H9 (cell line): Measurements from ENCODE around the gene ZSWIM5. TPM values are rescaled to one million over a fixed set of nuclear protein-coding genes. Genes with fewer than 3 reads are reported as not detected.

Experiments
- DNase-seq: peaks from one replicate; pipeline ENCODE4 v3.0.0-alpha.2; 2017
- H2AFZ ChIP-seq: one replicate; pipeline ENCODE4 v1.6.1; 2013; ENCODE audit warnings: mild to moderate bottlenecking, low read length, control low read depth, moderate library complexity
- H2AK5ac ChIP-seq: 2 replicates; pipeline ENCODE4 v1.6.1; 2013; ENCODE audit warnings: low read length, control low read depth, mixed read lengths; ENCODE audit not compliant: insufficient read length
- H2BK120ac ChIP-seq: one replicate; pipeline ENCODE4 v1.6.1; 2013; ENCODE audit warnings: low read depth, mild to moderate bottlenecking, low read length, control low read depth, inconsistent platforms; ENCODE audit not compliant: poor library complexity, severe bottlenecking
- H2BK12ac ChIP-seq: 2 replicates; pipeline ENCODE4 v1.6.1; 2013; ENCODE audit warnings: low read length, control low read depth, mixed read lengths, low read depth; ENCODE audit not compliant: insufficient read length
- H2BK15ac ChIP-seq: 2 replicates; pipeline ENCODE4 v1.6.1; 2013; ENCODE audit warnings: low read depth, low read length, control low read depth
- H2BK20ac ChIP-seq: one replicate; pipeline ENCODE4 v1.6.1; 2013; ENCODE audit warnings: low read depth, mild to moderate bottlenecking, low read length, control low read depth, inconsistent platforms; ENCODE audit not compliant: poor library complexity, severe bottlenecking
- H2BK5ac ChIP-seq: 2 replicates; pipeline ENCODE4 v1.6.1; 2013; ENCODE audit warnings: low read length, control low read depth, mixed read lengths; ENCODE audit not compliant: insufficient read length
- H3K14ac ChIP-seq: 2 replicates; pipeline ENCODE4 v1.6.1; 2013; ENCODE audit warnings: low read length, control low read depth; ENCODE audit not compliant: insufficient read depth
- H3K18ac ChIP-seq: 2 replicates; pipeline ENCODE4 v1.6.1; 2013; ENCODE audit warnings: low read depth, mild to moderate bottlenecking, mixed read lengths, low read length, control low read depth; ENCODE audit not compliant: insufficient read length
- H3K23ac ChIP-seq: 2 replicates; pipeline ENCODE4 v1.6.1; 2013; ENCODE audit warnings: low read length, control low read depth, mixed read lengths, low read depth; ENCODE audit not compliant: insufficient read length
- H3K23me2 ChIP-seq: 2 replicates; pipeline ENCODE4 v1.6.1; 2013; ENCODE audit warnings: low read depth, mild to moderate bottlenecking, mixed read lengths, low read length, control low read depth; ENCODE audit not compliant: insufficient read length, poor library complexity, severe bottlenecking
- H3K27ac ChIP-seq: 2 replicates; pipeline ENCODE4 v1.5.1; 2013; ENCODE audit warnings: low read length, control low read depth, mixed read lengths, low read depth; ENCODE audit not compliant: insufficient read length
- H3K27me3 ChIP-seq: 2 replicates; pipeline ENCODE4 v1.6.1; 2013; ENCODE audit warnings: low read length, control low read depth, inconsistent platforms; ENCODE audit not compliant: insufficient read depth
- H3K4ac ChIP-seq: 2 replicates; pipeline ENCODE4 v1.6.1; 2013; ENCODE audit warnings: low read depth, mild to moderate bottlenecking, control low read depth, inconsistent platforms, low read length, moderate library complexity
- H3K4me1 ChIP-seq: 2 replicates; pipeline ENCODE4 v1.6.1; 2013; ENCODE audit warnings: low read length, control low read depth, inconsistent platforms; ENCODE audit not compliant: insufficient read depth
- H3K4me2 ChIP-seq: 2 replicates; pipeline ENCODE4 v1.6.1; 2013; ENCODE audit warnings: low read length, control low read depth, mixed read lengths; ENCODE audit not compliant: insufficient read length, insufficient read depth
- H3K56ac ChIP-seq: 2 replicates; pipeline ENCODE4 v1.6.1; 2013; ENCODE audit warnings: low read depth, mild to moderate bottlenecking, mixed read lengths, low read length, control low read depth; ENCODE audit not compliant: insufficient read length
- H3K79me1 ChIP-seq: 2 replicates; pipeline ENCODE4 v1.6.1; 2013; ENCODE audit warnings: low read depth, mild to moderate bottlenecking, moderate library complexity, low read length, control low read depth, inconsistent platforms; ENCODE audit not compliant: insufficient read depth, poor library complexity, severe bottlenecking
- H3K79me2 ChIP-seq: 2 replicates; pipeline ENCODE4 v1.6.1; 2013; ENCODE audit warnings: low read length, control low read depth, inconsistent platforms; ENCODE audit not compliant: insufficient read depth
- H3K9ac ChIP-seq: 2 replicates; pipeline ENCODE4 v1.6.1; 2013; ENCODE audit warnings: low read length, control low read depth, mixed read lengths; ENCODE audit not compliant: insufficient read length; ENCODE audit errors: extremely low read depth
- H3K9me3 ChIP-seq: one replicate; pipeline ENCODE4 v1.6.1; 2013; ENCODE audit warnings: low read depth, low read length, inconsistent platforms; ENCODE audit not compliant: control insufficient read depth
- H3T11ph ChIP-seq: one replicate; pipeline ENCODE4 v1.6.1; 2013; ENCODE audit warnings: mild to moderate bottlenecking, low read length, control low read depth, inconsistent platforms
- H4K20me1 ChIP-seq: one replicate; pipeline ENCODE4 v1.6.1; 2013; ENCODE audit not compliant: control insufficient read depth, insufficient read length, insufficient read depth
- H4K5ac ChIP-seq: 2 replicates; pipeline ENCODE4 v1.6.1; 2013; ENCODE audit warnings: low read depth, mild to moderate bottlenecking, mixed read lengths, low read length, control low read depth; ENCODE audit not compliant: insufficient read length
- H4K8ac ChIP-seq: replicated peaks from 2 replicates; pipeline ENCODE4 v1.6.1; 2013; ENCODE audit warnings: low read length, control low read depth, mixed read lengths, low read depth; ENCODE audit not compliant: insufficient read length
- H4K91ac ChIP-seq: 2 replicates; pipeline ENCODE4 v1.6.1; 2013; ENCODE audit warnings: low read depth, mild to moderate bottlenecking, moderate library complexity, mixed read lengths, low read length, control low read depth; ENCODE audit not compliant: insufficient read length
- H3K27ac Mint-ChIP-seq, 3 experiments: 2 replicates in 2 of 3; 3 replicates in 1 of 3; pipeline ENCODE4 v1.8.0; 2020 to 2021; ENCODE audit warnings: mixed read lengths in 3 of 3, mild to moderate bottlenecking in 1 of 3, moderate library complexity in 1 of 3
- H3K27me3 Mint-ChIP-seq: 2 replicates; pipeline ENCODE4 v1.8.0; 2021; ENCODE audit warnings: low read depth, mild to moderate bottlenecking, moderate library complexity, mixed read lengths
- H3K36me3 Mint-ChIP-seq, 3 experiments: 2 replicates in 2 of 3; 3 replicates in 1 of 3; pipeline ENCODE4 v1.8.0; 2020 to 2021; ENCODE audit warnings: low read depth in 3 of 3, mixed read lengths in 3 of 3; ENCODE audit not compliant: insufficient read depth in 1 of 3
- H3K4me1 Mint-ChIP-seq, 2 experiments: 2 replicates each; pipeline ENCODE4 v1.8.0; 2020; ENCODE audit warnings: mixed read lengths in 2 of 2
- H3K4me3 Mint-ChIP-seq, 2 experiments: 2 replicates in 1 of 2; 3 replicates in 1 of 2; pipeline ENCODE4 v1.8.0; 2020 to 2021; ENCODE audit warnings: mild to moderate bottlenecking in 2 of 2, mixed read lengths in 2 of 2, moderate library complexity in 1 of 2
- H3K9me3 Mint-ChIP-seq, 2 experiments: 2 replicates in 1 of 2; 3 replicates in 1 of 2; pipeline ENCODE4 v1.8.0; 2020; ENCODE audit warnings: mild to moderate bottlenecking in 2 of 2, mixed read lengths in 2 of 2, moderate library complexity in 1 of 2
- CTCF ChIP-seq: fragments of 200-600 bp; sonication (generic); conservative IDR thresholded peaks from 3 replicates; pipeline ENCODE4 v1.8.0; 2021; ENCODE audit warnings: antibody characterized with exemption, mild to moderate bottlenecking
- WGBS: extraction: QIAGEN DNeasy Blood & Tissue Kit; methylation state at CpG from one replicate; pipeline ENCODE4 v1.1.7; 2013; ENCODE audit warnings: missing lambda C conversion rate, low lambda C conversion rate, mixed read lengths; ENCODE audit not compliant: insufficient read length; ENCODE audit errors: extremely low coverage; 5-methylcytosine and 5-hydroxymethylcytosine counted together
- total RNA-seq: library from RNA; stranded (reverse); gene quantifications from 2 replicates; pipeline ENCODE4 v1.2.1, GENCODE V29; 2021

Gene ZSWIM5
- total RNA-seq, 1 experiment from 2014 or later: 3.5 TPM

- no peak within 1 kb of the TSS for H2BK12ac ChIP-seq
- no peak within 1 kb of the TSS for H4K91ac ChIP-seq
- H4K5ac ChIP-seq: no peak within 1 kb of the TSS
- H2AFZ ChIP-seq: peak within 1 kb of the TSS; percentile 95
- H3K27ac Mint-ChIP-seq: peak within 1 kb of the TSS in 2 of 3 experiments; percentile 83 to 90; a peak in 3 of 7 replicates
- peak; percentile 75 for DNase-seq
- no peak within 1 kb of the TSS for H3T11ph ChIP-seq
- no peak within 1 kb of the TSS for H3K18ac ChIP-seq
- H2BK5ac ChIP-seq: no peak within 1 kb of the TSS
- H2BK120ac ChIP-seq: no peak within 1 kb of the TSS
- no peaks in the 10 kb centered on the region for H4K20me1 ChIP-seq
- no peak within 1 kb of the TSS for H2BK15ac ChIP-seq
- H3K4me2 ChIP-seq: peak within 1 kb of the TSS; percentile 77
- H3K4me3 Mint-ChIP-seq: peak within 1 kb of the TSS; percentile 65 to 87
- H4K8ac ChIP-seq: no peak within 1 kb of the TSS
- no peaks in the 10 kb centered on the region for H3K79me2 ChIP-seq
- H3K27me3 Mint-ChIP-seq: no peaks in the 10 kb centered on the region; the same call in 1 of the 2 replicates
- H3K23ac ChIP-seq: no peak within 1 kb of the TSS
- no peak within 1 kb of the TSS for H3K14ac ChIP-seq
- H3K27ac ChIP-seq: no peak within 1 kb of the TSS
- H3K4me1 Mint-ChIP-seq: peaks cover 26 to 28% of the 10 kb centered on the region in 2 experiments
- peaks cover 4 to 52% (median 37%) of the 10 kb centered on the region in 3 experiments for H3K36me3 Mint-ChIP-seq
- H3K9me3 Mint-ChIP-seq: no peaks in the 10 kb centered on the region
- peak within 1 kb of the TSS; percentile 47 for H3K9ac ChIP-seq
- H3K9me3 ChIP-seq: no peaks in the 10 kb centered on the region
- no peak within 1 kb of the TSS for H2BK20ac ChIP-seq
- H3K27me3 ChIP-seq: no peaks in the 10 kb centered on the region
- TF ChIP-seq CTCF: no peak
- no peak within 1 kb of the TSS for H3K4ac ChIP-seq
- no peaks in the 10 kb centered on the region for H3K79me1 ChIP-seq
- no CpG with 5 or more reads among the region's 62 CpGs for WGBS
- no peak within 1 kb of the TSS for H2AK5ac ChIP-seq
- peaks cover 7% of the 10 kb centered on the region for H3K4me1 ChIP-seq
- peaks cover 19% of the 10 kb centered on the region for H3K23me2 ChIP-seq
- no peak within 1 kb of the TSS for H3K56ac ChIP-seq
These were observed 195.3 kb downstream of the ZSWIM5 start, which contains the start of gene HECTD3 for GRCh38 chr1:45010855-45011811. Gene HECTD3, minus strand, starts transcription at chr1:45011324. Its CDS starts 67 bp downstream, at chr1:45011257.
